GM18858 (cell line): Measurements from ENCODE around the gene ACADM.
"Not testable (repeated sequence)": the region's sequence is repeated elsewhere in the genome, so short reads cannot be mapped to it uniquely, and the experiment has no call there.

Experiments
- ATAC-seq: cut with Tn5 transposase; IDR thresholded peaks from one replicate; pipeline ENCODE4 v1.9.1; 2021; ENCODE audit not compliant: unreplicated experiment

Gene ACADM

GRCh38 chr1:75792091-75792490, 67.6 kb downstream of the ACADM start:
- no peak for ATAC-seq

DNA sequence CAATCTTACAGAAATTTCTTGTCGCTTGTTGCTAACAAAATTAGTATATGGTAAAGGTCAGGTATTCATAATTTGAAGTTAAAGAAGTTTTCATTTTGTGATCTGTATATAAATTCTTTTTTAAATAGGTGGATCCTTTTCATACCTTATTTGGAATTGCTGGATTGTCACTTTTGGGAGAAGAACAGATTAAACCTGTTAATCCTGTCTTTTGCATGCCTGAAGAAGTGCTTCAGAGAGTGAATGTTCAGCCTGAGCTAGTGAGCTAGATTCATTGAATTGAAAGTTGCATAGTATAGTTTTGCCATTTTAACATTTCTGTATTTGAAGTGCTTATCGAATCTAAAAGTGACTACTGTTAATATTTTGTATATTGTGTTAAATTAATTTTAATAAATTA, 69.9 kb downstream of the ACADM start:
- no peak for ATAC-seq

GRCh38 chr1:75795703-75796193, 71.2 kb downstream of the ACADM start:
- ATAC-seq = no peak

DNA sequence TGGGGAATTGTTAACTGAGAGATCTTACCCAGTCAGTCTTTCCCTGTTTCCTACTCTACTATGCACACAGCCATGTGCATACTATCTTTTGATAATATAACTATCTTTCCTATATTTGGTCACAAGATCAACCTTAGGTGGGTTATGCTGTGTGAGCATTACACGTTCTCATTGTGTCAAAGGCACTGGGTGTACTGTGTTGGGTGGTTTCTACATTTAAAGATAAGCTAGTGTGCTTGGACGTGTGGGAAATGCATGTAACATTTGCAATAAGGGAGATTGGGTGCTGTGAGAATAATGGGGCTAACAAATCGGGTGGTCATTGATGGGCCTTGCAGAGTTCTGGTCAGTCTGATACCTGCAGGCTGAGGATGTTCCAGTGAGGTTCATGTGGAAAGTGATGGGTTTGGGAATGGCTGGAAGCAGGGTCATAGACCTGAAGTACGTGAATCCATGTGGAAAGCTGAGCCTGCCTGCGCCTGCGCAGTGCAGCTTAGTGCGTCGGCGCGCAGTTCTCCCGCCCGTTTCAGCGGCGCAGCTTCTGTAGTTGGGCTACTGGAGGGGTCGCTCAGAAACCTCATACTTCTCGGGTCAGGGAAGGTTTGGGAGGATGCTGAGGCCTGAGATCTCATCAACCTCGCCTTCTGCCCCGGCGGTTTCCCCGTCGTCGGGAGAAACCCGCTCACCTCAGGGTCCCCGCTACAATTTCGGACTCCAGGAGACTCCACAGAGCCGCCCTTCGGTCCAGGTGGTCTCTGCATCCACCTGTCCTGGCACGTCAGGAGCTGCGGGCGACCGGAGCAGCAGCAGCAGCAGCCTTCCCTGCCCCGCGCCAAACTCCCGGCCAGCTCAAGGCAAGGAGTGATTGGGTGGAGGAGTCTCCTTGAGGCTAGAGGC, 72.1 kb downstream of the ACADM start, which contains the start of gene MSH4:
Gene MSH4, plus strand, starts transcription at position 507 of the 897 bp plus-strand sequence. Its CDS starts 104 bp downstream, at position 611.
- ATAC-seq = no peak

DNA sequence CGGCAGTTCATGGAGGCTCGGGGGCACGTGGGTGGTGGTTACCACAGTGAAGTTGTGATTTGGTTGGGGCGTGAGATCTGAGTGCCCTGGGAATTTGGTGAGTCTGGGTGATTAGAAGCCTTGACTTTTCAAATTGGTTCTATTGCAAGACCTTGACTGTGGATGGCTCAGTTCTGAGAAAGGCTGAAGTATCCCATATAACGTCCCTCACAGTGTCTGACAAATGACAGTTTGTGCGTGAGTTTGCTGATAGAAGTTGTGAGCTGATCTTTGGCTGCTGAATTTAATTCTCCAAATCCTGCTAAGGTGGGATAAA, 72.7 kb downstream of the ACADM start:
- ATAC-seq = no peak

- no peak for ATAC-seq
These were observed 73.2 kb downstream of the ACADM start for GRCh38 chr1:75797606-75798216.

DNA sequence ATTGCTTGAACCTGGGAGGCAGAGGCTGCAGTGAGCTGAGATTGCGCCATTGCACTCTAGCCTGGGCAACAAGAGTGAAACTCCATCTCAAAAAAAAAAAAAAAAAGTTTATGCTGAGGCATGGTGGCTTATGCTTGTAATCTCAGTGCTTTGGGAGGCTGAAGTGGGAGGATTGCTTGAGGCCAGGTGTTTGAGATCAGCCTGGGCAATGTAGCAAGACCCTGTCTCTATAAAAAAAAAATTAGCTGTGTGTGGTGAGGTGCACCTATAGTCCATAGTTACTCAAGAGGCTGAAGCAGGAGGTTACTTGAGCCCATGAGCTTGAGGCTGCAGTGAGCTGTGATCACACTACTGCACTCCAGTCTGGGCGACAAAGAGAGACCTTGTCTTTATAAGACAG, 77.0 kb downstream of the ACADM start:
- ATAC-seq = not testable (repeated sequence)

- no peak for ATAC-seq
These were observed 84.4 kb downstream of the ACADM start for GRCh38 chr1:75808921-75809320.

GRCh38 chr1:75810113-75810512, 85.6 kb downstream of the ACADM start:
- not testable (repeated sequence) for ATAC-seq

GRCh38 chr1:75811211-75811981, 86.9 kb downstream of the ACADM start:
- ATAC-seq = no peak

DNA sequence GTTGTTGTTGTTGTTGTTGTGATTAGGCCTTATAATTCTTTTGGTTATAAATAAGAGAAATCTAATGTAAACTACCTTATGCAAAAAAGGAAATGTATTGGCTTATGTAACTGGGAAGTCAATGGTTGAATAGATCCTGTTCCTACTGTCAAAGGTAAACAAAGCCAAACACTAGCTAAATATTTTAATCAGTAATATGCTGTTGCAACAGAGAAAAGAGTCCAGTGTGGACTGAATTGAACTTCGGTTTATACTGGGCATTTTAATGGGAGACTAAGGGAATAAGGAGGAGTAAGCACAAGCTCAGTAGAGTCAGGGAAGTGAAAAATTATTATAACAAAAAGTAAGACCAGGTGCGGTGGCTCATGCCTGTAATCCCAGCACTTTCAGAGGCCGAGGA, 87.6 kb downstream of the ACADM start:
- ATAC-seq = no peak
